Heart right ventricle (tissue), 16 donors: Measurements from ENCODE around the gene SFSWAP. TPM values are rescaled to one million over a fixed set of nuclear protein-coding genes. Genes with fewer than 3 reads are reported as not detected.

Experiments
- ATAC-seq, 8 donors: fragments of 200-7000 bp; cut with Tn5 transposase; one replicate each; pipeline ENCODE4 v1.9.1; 2020; ENCODE audit warnings: mild to moderate bottlenecking in 8 of 8, moderate library complexity in 8 of 8, moderate number of reproducible peaks in 1 of 8
- DNase-seq, 2 donors: peaks; one replicate each; pipeline ENCODE4 v3.0.0-alpha.2; 2020
- H3K27ac ChIP-seq, 10 donors: fragments of 200-600 bp; sonication (generic) in 2 of 10; one replicate each; pipeline versions ENCODE4 v1.5.0 to v1.8.0; 2020 to 2022; ENCODE audit warnings: mild to moderate bottlenecking in 3 of 10
- H3K27me3 ChIP-seq, 7 donors: fragments of 200-600 bp; one replicate each; pipeline ENCODE4 v1.8.0; 2021 to 2022; ENCODE audit warnings: mild to moderate bottlenecking in 2 of 7
- H3K36me3 ChIP-seq, 9 donors: fragments of 200-600 bp; sonication (generic) in 1 of 9; one replicate each; pipeline versions ENCODE4 v1.5.0 to v1.8.0; 2020 to 2022; ENCODE audit warnings: mild to moderate bottlenecking in 2 of 9
- H3K4me1 ChIP-seq, 9 donors: fragments of 200-600 bp; sonication (generic) in 1 of 9; one replicate each; pipeline versions ENCODE4 v1.5.0 to v1.8.0; 2020 to 2022; ENCODE audit warnings: mild to moderate bottlenecking in 4 of 9
- H3K4me3 ChIP-seq, 10 donors: fragments of 200-600 bp; sonication (generic) in 2 of 10; one replicate each; pipeline versions ENCODE4 v1.5.0 to v1.8.0; 2020 to 2022; ENCODE audit warnings: mild to moderate bottlenecking in 7 of 10, moderate library complexity in 2 of 10
- H3K9me3 ChIP-seq, 11 donors: fragments of 200-600 bp in 10 of 11; sonication (generic) in 2 of 11; one replicate each; pipeline versions ENCODE4 v1.5.0 to v1.8.0; 2013 to 2022; ENCODE audit warnings: mild to moderate bottlenecking in 2 of 11, control low read depth in 1 of 11, moderate library complexity in 1 of 11
- CTCF ChIP-seq, 9 donors: fragments of 200-600 bp; sonication (generic) in 2 of 9; IDR thresholded peaks; one replicate each; pipeline versions ENCODE4 v1.5.0 to v1.8.0; 2021 to 2022; ENCODE audit warnings: antibody characterized with exemption in 9 of 9, mild to moderate bottlenecking in 5 of 9, moderate library complexity in 1 of 9
- WGBS, 2 donors: extraction: QIAGEN DNeasy Blood & Tissue Kit; methylation state at CpG; one replicate each; pipeline ENCODE4 v1.1.7; 2013; ENCODE audit warnings: inconsistent platforms in 1 of 2; 5-methylcytosine and 5-hydroxymethylcytosine counted together
- intact Hi-C, 10 donors: fragments of 100-400 bp; cut with DNase I; formaldehyde crosslinking; loops; one replicate each; pipeline versions ENCODE4 v1.11.1 to v1.14.2; 2022
- polyA plus RNA-seq, 2 donors: library from polyadenylated mRNA; stranded (reverse); fragments of 200-250 nt; gene quantifications; one replicate each; pipeline ENCODE4 v1.2.3, GENCODE V29; 2013
- total RNA-seq, 10 donors: library from RNA; stranded (reverse); fragmentation: NEBNext Ultra II Directional in 3 of 10; extraction: Animal tissue kit (Norgen Biotek cat#: 25700) in 3 of 10; gene quantifications; one replicate each; pipeline versions ENCODE4 v1.2.1 to v1.2.4, GENCODE V29; 2021 to 2023
- donor health status: Arrhythmogenic right ventricular cardiomyopathy.
- donor health status: ischemic (EF 13 %, LVEDD 7.1; RV severe dilation, severe dysfunction).
- donor health status: healthy with polysubstance abuse.
- donor health status: DM: no; HTN: yes; CAD: no.
- donor health status: DM: no; HTN: no; CAD: no.
- donor health status: ischemic (EF 25% LVEDD 6.9; RV normal size, moderate dysfunction).
- donor health status: ischemic (EF 25% LVEDD 5.7; RV mildly dilated, moderate dysfunction).
- donor health status: healthy.
- donor health status: DM: yes; HTN: yes; CAD: no.
- donor health status: Ischemic cardiomyopathy.
- donor health status: ischemic (EF 35%, LVEDD 5.7; RV mildly dilated, moderate dysfunction).
- donor health status: nonischemic (EF 11% LVEDD 7.7; RV severe dilation, severe dysfunction).
- donor health status: DM: yes; HTN: yes; CAD: no.
- donor health status: PGD.
- donor health status: ischemic (EF 29% LVEDD 5.4; RV normal size, mild dysfunction).
- donor health status: nonischemic (EF 23%, LVEDD 6.1; RV moderate dilation, normal function).

SFSWAP gene
- total and polyA plus RNA-seq, 12 donors: 14.5 to 34.1 (median 19.6) TPM

- no peak for ATAC-seq
- Histone ChIP-seq H3K27me3 (no peaks in the 10 kb centered on the region), H3K27ac (no peak overlapping the region), H3K4me1 (peaks cover 0 to 10% (median 0%) of the 10 kb centered on the region in 9 donors), H3K9me3 (no peaks in the 10 kb centered on the region), H3K4me3 (no peak overlapping the region), H3K36me3 (peaks cover 0 to 95% (median 39%) of the 10 kb centered on the region in 9 donors)
- intact Hi-C loops: no loop called here
- no peak for DNase-seq
- WGBS, 2 donors: 90 to 93% methylated on average over 15 of the region's 15 CpGs
- TF ChIP-seq CTCF (IDR thresholded peaks at IDR 0.05): no peak
Observed at GRCh38 chr12:131785763-131786330, 75.0 kb downstream of the SFSWAP start.

DNA sequence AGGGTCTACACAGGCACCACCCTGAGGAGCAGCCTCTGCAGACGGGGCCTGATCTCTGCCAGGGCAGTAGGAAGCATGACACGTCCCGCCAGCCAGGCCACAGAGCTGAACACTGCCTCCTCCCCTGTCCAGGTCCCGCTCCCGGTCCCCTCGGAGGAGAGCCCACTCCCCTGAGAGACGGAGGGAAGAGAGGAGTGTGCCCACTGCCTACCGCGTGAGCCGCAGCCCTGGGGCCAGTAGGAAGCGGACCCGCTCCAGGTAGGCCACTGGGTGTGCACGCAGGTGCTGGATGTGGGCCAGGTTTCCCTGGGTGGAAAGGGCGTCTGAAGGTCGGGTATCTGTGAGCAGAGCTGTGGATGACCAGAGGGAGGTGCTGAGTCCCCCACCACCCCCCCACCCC, 75.4 kb downstream of the SFSWAP start:
- Histone ChIP-seq H3K9me3 (no peaks in the 10 kb centered on the region), H3K27me3 (no peaks in the 10 kb centered on the region), H3K27ac (no peak overlapping the region), H3K36me3 (peaks cover 0 to 95% (median 43%) of the 10 kb centered on the region in 9 donors), H3K4me3 (no peak overlapping the region), H3K4me1 (peaks cover 0 to 10% (median 0%) of the 10 kb centered on the region in 9 donors)
- WGBS, 2 donors: 83 to 84% methylated on average over 15 of the region's 15 CpGs
- no peak for TF ChIP-seq CTCF (IDR thresholded peaks at IDR 0.05)
- intact Hi-C loops: no loop called here
- DNase-seq (no peak), ATAC-seq (peak in 5 of 8 donors; percentile 12 to 43 (median 37))

DNA sequence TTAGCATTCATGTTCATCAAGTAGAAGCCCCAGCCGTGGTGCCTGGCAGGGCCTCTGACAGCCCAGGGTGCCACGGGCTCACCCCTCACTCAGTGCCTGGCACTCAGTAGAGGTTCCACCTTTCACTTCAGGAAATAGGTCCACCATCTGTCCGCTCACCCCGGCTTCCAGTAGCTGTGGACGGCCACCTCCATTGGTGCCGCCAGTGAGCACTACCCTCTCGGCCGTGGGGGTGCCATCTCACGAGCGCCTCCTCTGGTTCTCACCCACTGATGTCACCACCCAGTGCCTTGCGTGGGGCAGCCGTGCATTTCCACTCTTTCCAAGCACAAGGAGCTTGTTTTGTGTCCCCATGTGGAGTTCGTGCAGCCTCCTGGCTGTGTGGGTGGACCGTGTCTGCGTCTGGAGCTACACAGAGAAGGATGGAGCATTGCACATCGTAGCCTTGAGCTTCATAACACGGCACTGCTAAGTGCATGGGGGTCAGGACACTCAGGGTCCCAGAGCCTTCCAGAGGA, 76.3 kb downstream of the SFSWAP start:
- H3K36me3 ChIP-seq: peaks cover 0 to 93% (median 34%) of the 10 kb centered on the region in 9 donors
- no peaks in the 10 kb centered on the region for H3K27me3 ChIP-seq
- intact Hi-C loops: no loop called here
- ATAC-seq (peak in 4 of 8 donors; percentile 11 to 50 (median 26)), DNase-seq (no peak)
- no peak overlapping the region for H3K27ac ChIP-seq
- no peaks in the 10 kb centered on the region for H3K9me3 ChIP-seq
- no peak overlapping the region for H3K4me3 ChIP-seq
- peaks cover 0 to 10% (median 0%) of the 10 kb centered on the region in 9 donors for H3K4me1 ChIP-seq
- no peak for TF ChIP-seq CTCF (IDR thresholded peaks at IDR 0.05)
- WGBS, 2 donors: 94% methylated on average over 17 of the region's 17 CpGs

DNA sequence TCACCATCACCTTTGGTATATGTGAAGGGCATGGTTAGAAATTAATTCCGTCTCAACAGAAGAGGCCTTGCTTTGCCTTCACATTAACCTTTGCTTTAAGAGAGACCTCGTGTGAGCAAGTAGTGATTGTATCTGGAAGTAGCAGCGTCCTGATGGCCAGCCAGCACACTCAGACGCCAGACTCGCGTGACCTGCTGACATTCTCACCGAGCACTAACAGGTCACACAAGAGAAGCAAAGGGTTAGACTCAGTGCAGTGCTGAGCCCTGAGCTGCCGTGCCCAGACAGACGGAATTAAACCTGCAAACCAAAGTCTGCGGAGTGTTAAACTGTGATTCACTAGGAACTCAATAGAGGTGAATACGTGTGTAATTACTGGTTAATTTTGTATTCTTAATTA, 77.2 kb downstream of the SFSWAP start:
- DNase-seq (no peak), ATAC-seq (peak in 1 of 8 donors; percentile 56)
- no peak overlapping the region for H3K4me3 ChIP-seq
- intact Hi-C loops: no loop called here
- TF ChIP-seq CTCF (IDR thresholded peaks at IDR 0.05): no peak
- WGBS, 2 donors: 86% methylated on average over 11 of the region's 11 CpGs
- H3K9me3 ChIP-seq: no peaks in the 10 kb centered on the region
- H3K27me3 ChIP-seq: no peaks in the 10 kb centered on the region
- H3K4me1 ChIP-seq: peaks cover 0 to 10% (median 0%) of the 10 kb centered on the region in 9 donors
- peaks cover 0 to 93% (median 33%) of the 10 kb centered on the region in 9 donors for H3K36me3 ChIP-seq
- no peak overlapping the region for H3K27ac ChIP-seq
